GM19328 (cell line): ENCODE results near the gene NPHS1.
"Not testable (repeated sequence)": the region's sequence is repeated elsewhere in the genome, so short reads cannot be mapped to it uniquely, and the experiment has no call there.

Experiments
- ATAC-seq: cut with Tn5 transposase; IDR thresholded peaks from one replicate; pipeline ENCODE4 v1.9.1; 2021; ENCODE audit warnings: mild to moderate bottlenecking, moderate library complexity; ENCODE audit not compliant: unreplicated experiment

NPHS1 gene

GRCh38 chr19:35852029-35852780, at the start of gene NPHS1:
TSS of gene NPHS1 (minus strand) at chr19:35852504. CDS start at chr19:35851837, 667 bp downstream.
- no peak for ATAC-seq

- ATAC-seq: no peak
Observed at GRCh38 chr19:35901055-35901644, 48.8 kb upstream of the NPHS1 start.

- peak; percentile 46 for ATAC-seq
Observed at GRCh38 chr19:35899547-35900214, 47.4 kb upstream of the NPHS1 start.

GRCh38 chr19:35898499-35898809, 46.1 kb upstream of the NPHS1 start:
- no peak for ATAC-seq

- no peak for ATAC-seq
Observed at GRCh38 chr19:35897706-35898451, 45.6 kb upstream of the NPHS1 start.

- ATAC-seq: no peak
Observed at GRCh38 chr19:35896643-35897040, 44.3 kb upstream of the NPHS1 start.

GRCh38 chr19:35895911-35896642, 43.8 kb upstream of the NPHS1 start:
- no peak for ATAC-seq

GRCh38 chr19:35894342-35894741, 42.0 kb upstream of the NPHS1 start:
- no peak for ATAC-seq

- ATAC-seq: not testable (repeated sequence)
Observed at GRCh38 chr19:35891819-35892218, 39.5 kb upstream of the NPHS1 start.

GRCh38 chr19:35890113-35890650, 37.9 kb upstream of the NPHS1 start:
- no peak for ATAC-seq

- ATAC-seq: no peak
Observed at GRCh38 chr19:35889370-35890112, 37.2 kb upstream of the NPHS1 start.

GRCh38 chr19:35888398-35888797, 36.1 kb upstream of the NPHS1 start:
- ATAC-seq: no peak

GRCh38 chr19:35887197-35887596, 34.9 kb upstream of the NPHS1 start:
- no peak for ATAC-seq

GRCh38 chr19:35885904-35886303, 33.6 kb upstream of the NPHS1 start:
- ATAC-seq: no peak

GRCh38 chr19:35885225-35885738, 33.0 kb upstream of the NPHS1 start:
- no peak for ATAC-seq

GRCh38 chr19:35883882-35884281, 31.6 kb upstream of the NPHS1 start:
- ATAC-seq: no peak

- ATAC-seq: no peak
Observed at GRCh38 chr19:35882114-35882832, 30.0 kb upstream of the NPHS1 start.

- no peak for ATAC-seq
Observed at GRCh38 chr19:35879770-35880317, 27.5 kb upstream of the NPHS1 start.

GRCh38 chr19:35879068-35879467, 26.8 kb upstream of the NPHS1 start:
- no peak for ATAC-seq
